Glutamatergic neuron (in vitro differentiated cells): Measurements from ENCODE around the gene ZNRF1. TPM values are rescaled to one million over a fixed set of nuclear protein-coding genes. Genes with fewer than 3 reads are reported as not detected.
A peak's percentile ranks its signal among the peaks of the same experiment; 100 is the strongest.

Experiments used
- DNase-seq: peaks from one replicate; pipeline ENCODE4 v3.0.0; 2022
- H3K27ac Mint-ChIP-seq: one replicate; pipeline ENCODE4 v1.8.0; 2020; ENCODE audit warnings: mild to moderate bottlenecking, mixed read lengths, inconsistent platforms; ENCODE audit not compliant: unreplicated experiment
- H3K27me3 Mint-ChIP-seq: one replicate; pipeline ENCODE4 v1.8.0; 2020; ENCODE audit warnings: mild to moderate bottlenecking, moderate library complexity, mixed read lengths, inconsistent platforms; ENCODE audit not compliant: unreplicated experiment
- H3K36me3 Mint-ChIP-seq: one replicate; pipeline ENCODE4 v1.8.0; 2020; ENCODE audit warnings: mild to moderate bottlenecking, mixed read lengths, inconsistent platforms; ENCODE audit not compliant: unreplicated experiment
- H3K4me1 Mint-ChIP-seq: one replicate; pipeline ENCODE4 v1.8.0; 2020; ENCODE audit warnings: mild to moderate bottlenecking, low read depth, mixed read lengths, inconsistent platforms; ENCODE audit not compliant: unreplicated experiment
- H3K4me3 Mint-ChIP-seq: one replicate; pipeline ENCODE4 v1.8.0; 2020; ENCODE audit warnings: mild to moderate bottlenecking, mixed read lengths, inconsistent platforms; ENCODE audit not compliant: unreplicated experiment
- H3K9me3 Mint-ChIP-seq: one replicate; pipeline ENCODE4 v1.8.0; 2020; ENCODE audit warnings: mild to moderate bottlenecking, moderate library complexity, mixed read lengths, inconsistent platforms; ENCODE audit not compliant: unreplicated experiment
- CTCF ChIP-seq: fragments of 200-600 bp; sonication (generic); IDR thresholded peaks from one replicate; pipeline ENCODE4 v1.5.0; 2021; ENCODE audit not compliant: partially characterized antibody, unreplicated experiment
- total RNA-seq: library from RNA; stranded (reverse); fragmentation: NEBNext Ultra II Directional; extraction: Animal tissue kit (Norgen Biotek cat#: 25700); gene quantifications from one replicate; pipeline ENCODE4 v1.2.1, GENCODE V29; 2021; ENCODE audit not compliant: unreplicated experiment

Gene ZNRF1
- total RNA-seq, 1 donor from 2014 or later, result 55.3 TPM

DNA sequence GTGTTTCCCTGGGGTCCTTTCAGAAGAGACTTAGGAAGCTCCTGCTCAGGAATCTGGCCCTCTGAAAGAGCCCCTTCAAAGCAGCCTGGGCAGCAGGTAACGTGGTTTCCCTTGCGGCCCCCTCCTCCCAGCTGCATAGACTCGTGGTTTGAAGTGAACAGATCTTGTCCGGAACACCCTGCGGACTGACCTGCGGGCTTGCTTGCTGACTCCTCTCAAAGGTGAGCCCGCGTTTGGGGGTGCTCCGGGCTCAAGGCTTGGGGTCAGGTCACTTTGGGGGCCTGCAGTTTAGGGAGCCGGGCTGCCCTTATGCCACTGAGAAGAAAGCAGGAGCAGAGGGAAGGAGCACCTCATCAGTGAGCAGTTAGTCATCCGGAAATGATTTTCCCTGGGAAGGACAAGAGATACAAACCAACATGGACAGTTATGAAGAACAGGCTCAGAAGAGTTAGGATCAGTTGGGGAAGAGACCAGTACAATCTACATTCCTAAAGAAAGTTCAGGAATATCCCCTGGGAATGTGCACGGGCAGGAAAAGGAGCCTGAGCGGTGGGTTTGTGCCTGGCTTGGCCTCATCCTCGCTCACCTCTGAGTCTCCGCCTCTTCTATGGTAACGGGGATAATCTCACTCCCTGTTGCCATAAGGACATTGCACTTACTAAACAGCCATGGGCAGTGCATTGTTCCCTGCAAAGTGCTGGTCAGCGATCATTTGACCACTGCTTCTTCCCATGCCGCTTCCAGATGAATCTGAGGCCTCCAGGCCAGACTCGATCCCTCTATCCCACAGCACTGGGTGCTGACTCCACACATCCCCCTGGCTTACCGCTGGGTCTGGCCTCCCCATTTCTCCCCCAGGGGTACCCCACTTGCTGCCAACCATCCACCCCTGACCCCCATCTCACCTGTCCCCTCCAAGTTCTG, 107.8 kb downstream of the ZNRF1 start:
- Mint-ChIP-seq H3K27me3 (peaks cover 13% of the 10 kb centered on the region), H3K27ac (no peak overlapping the region), H3K4me3 (no peak overlapping the region), H3K4me1 (peaks cover 14% of the 10 kb centered on the region), H3K9me3 (peaks cover 11% of the 10 kb centered on the region), H3K36me3 (peaks cover 13% of the 10 kb centered on the region)
- no peak for TF ChIP-seq CTCF
- DNase-seq, result no peak

DNA sequence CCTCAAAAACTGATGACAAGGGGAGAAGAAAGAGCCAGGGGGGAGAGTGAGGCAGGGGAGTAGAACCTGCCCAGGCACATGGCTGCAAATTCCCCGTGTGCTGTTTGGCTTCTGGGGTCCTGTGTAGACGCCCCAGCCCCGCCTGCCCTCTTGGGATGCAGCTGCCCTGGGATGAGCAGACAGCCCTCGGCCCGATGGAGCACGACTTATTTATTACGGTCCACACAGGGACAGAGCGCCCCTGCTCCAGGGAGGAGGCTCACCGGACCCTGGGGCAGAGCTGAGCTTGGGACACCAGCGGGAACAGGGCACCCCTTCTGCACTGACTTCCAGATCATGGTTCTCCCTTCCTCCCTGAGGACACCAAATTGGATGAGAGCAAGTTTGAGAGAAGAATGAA, 108.7 kb downstream of the ZNRF1 start:
- Mint-ChIP-seq H3K36me3 (peaks cover 11% of the 10 kb centered on the region), H3K27me3 (peaks cover 11% of the 10 kb centered on the region), H3K9me3 (peaks cover 12% of the 10 kb centered on the region), H3K27ac (no peak overlapping the region), H3K4me3 (no peak overlapping the region), H3K4me1 (peaks cover 14% of the 10 kb centered on the region)
- no peak for DNase-seq
- TF ChIP-seq CTCF, result no peak

DNA sequence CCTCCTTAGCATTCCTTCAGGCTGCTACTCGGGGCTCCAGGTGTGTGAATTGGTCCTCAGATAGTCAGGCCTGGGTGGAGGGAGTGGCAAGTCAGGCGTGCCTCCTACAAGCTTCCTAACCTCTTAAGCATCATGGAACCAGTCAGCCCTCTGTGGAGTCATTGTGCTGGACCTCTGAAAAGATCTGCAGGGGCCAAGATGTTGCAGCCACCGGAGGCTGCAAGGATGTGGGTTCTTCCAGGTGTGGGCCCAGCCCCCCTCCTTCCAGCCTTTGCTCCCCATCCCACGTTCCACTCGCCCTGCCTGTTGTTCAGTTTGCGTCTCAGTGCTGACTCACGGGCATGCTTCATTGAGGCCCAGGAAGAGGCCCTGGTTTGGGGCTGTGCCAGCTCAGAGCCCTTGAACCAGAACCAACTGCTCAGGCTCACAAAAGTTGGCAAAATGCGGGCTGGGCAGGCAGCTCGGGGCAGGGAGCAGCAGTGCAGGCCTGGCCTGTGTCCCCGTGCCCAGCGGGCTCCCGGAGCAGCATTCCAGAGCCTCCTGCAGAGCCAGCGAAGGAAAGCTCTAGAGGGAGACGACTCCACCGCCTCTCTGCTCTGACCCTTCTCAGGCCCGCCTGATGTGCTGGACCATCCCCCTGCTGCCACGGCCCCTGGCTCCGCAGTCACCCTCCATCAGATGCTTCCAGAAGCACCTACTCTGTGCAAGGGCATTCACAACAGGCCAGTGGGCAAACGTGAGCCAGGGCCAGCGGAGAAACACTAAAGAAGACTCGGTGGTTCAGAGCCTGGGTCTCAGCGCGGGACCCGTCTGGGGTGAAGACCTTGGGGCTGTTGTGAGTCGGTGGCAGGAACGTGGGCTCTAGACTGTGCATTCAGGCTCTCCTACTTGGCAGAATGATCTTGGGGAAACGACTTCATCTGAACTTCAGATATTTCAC, 110.2 kb downstream of the ZNRF1 start:
- Mint-ChIP-seq H3K9me3 (peaks cover 10% of the 10 kb centered on the region), H3K4me1 (peaks cover 17% of the 10 kb centered on the region), H3K4me3 (no peak overlapping the region), H3K27me3 (peaks cover 15% of the 10 kb centered on the region), H3K36me3 (peaks cover 4% of the 10 kb centered on the region), H3K27ac (peak overlapping the region; percentile 31)
- no peak for TF ChIP-seq CTCF
- no peak for DNase-seq

- Mint-ChIP-seq H3K9me3 (peaks cover 11% of the 10 kb centered on the region), H3K27ac (peak overlapping the region; percentile 31), H3K4me3 (no peak overlapping the region), H3K4me1 (peaks cover 17% of the 10 kb centered on the region), H3K27me3 (peaks cover 10% of the 10 kb centered on the region), H3K36me3 (no peaks in the 10 kb centered on the region)
- TF ChIP-seq CTCF, result no peak
- no peak for DNase-seq
These were observed 111.0 kb downstream of the ZNRF1 start for GRCh38 chr16:75109732-75110243.
